ENCODE measurements around the gene OXSR1.
A peak's percentile ranks its signal among the peaks of the same experiment; 100 is the strongest.

Gene OXSR1

GRCh38 chr3:38164952-38165721, at the start of gene OXSR1:
TSS of gene OXSR1 (plus strand) at chr3:38165537. CDS start at chr3:38165877, 340 bp downstream.
- peak; percentile 92 for DNase-seq (ENCODE audit: low read depth)

DNA sequence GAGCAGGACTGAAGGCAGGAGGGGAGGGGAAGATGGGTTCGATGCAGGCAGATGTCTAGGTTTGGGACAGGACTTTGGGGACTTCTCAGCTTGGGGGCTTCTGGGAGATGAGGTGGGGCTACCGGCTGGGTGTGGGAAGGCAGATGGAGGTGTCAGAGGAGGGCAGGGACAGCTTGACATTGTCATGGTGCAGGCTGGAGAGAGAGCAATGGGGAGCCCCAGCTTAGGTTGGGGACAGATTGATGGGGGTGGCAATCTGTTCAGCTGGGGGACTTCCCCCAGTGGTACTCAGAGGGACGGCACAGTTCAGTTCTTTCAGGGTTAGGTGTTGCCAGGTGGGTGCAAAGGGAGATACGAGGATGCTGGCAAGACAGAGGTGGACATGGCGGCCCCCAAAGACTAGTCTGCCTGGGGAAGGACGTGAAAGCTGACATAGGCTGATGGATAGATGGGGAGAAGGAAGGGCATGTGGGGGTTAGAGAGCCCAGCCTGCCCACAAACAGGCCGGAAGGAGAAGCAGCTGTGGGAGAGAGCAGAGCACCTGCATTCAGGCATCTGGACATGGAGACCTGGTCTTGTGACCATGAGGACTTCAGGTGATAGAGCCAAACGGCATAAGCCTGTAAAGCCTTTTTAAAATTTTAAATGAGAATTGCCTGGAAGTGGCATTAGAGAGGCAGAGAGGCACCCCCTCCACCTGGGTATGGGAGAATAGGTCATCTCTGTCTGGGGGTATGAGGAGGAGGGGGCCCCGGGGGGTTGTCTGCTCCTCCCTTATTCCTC, 49.5 kb upstream of the OXSR1 start:
- DNase-seq (ENCODE audit: low read depth) = no peak

DNA sequence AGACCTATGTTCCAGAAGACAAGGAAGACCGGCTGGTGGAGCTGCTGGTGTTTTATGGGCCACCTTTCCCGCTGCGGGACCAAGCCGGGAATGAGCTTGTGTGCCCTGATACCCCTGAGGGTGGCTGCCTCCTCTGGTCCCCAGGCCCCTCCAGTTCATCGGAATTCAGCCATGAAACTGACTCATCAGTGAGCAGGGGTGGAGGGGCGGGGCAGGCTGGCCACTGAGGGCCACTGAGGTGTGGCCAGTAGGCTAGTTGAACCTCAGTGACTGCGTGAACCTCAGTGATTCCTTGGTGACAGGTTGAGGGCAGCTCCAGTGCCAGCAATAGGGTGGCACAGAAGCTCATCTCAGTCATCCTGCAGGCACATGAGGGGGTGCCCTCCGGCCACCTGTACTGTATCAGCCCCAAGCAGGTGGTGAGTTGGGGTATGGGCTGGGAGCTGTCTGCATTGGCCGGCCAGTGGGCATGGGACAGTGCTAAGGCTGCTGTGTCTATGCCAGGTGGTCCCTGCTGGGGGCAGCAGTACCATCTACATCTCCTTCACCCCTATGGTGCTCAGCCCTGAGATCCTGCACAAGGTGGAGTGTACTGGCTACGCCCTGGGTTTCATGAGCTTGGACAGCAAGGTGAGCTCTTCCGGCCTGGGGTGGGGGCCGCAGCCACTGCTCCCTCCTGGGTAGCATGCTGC, 48.7 kb upstream of the OXSR1 start:
- DNase-seq (ENCODE audit: low read depth) = no peak

- no peak for DNase-seq (ENCODE audit: low read depth)
Observed at GRCh38 chr3:38117163-38117716, 48.1 kb upstream of the OXSR1 start.

DNA sequence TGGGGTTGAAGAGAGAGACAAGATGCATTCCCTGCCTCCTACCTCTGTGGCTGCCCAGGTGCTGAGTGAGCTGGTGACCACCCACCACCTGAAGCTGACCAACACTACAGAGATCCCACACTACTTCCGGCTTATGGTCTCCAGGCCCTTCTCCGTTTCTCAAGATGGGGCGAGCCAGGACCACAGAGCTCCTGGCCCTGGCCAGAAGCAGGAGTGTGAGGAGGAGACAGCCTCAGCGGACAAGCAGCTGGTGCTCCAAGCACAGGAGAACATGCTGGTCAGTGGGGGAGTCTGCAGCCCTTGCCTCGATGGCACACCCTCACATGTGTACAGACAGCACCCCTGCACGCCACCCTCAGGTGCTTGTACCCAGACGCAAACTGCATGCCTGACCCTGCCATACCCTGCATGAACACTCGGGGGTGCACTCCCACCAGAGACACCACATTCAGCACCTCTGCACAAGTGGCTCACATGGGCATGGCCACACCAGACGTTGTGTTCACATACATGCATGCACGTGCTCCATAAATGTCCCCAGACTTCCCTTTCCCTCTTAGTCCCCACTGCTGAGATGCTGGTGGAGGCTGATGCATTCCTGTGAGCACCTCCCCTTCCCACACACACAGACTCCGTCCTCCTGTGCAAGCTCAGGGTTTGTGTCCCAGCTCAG, 47.5 kb upstream of the OXSR1 start:
- DNase-seq (ENCODE audit: low read depth) = peak; percentile 45

DNA sequence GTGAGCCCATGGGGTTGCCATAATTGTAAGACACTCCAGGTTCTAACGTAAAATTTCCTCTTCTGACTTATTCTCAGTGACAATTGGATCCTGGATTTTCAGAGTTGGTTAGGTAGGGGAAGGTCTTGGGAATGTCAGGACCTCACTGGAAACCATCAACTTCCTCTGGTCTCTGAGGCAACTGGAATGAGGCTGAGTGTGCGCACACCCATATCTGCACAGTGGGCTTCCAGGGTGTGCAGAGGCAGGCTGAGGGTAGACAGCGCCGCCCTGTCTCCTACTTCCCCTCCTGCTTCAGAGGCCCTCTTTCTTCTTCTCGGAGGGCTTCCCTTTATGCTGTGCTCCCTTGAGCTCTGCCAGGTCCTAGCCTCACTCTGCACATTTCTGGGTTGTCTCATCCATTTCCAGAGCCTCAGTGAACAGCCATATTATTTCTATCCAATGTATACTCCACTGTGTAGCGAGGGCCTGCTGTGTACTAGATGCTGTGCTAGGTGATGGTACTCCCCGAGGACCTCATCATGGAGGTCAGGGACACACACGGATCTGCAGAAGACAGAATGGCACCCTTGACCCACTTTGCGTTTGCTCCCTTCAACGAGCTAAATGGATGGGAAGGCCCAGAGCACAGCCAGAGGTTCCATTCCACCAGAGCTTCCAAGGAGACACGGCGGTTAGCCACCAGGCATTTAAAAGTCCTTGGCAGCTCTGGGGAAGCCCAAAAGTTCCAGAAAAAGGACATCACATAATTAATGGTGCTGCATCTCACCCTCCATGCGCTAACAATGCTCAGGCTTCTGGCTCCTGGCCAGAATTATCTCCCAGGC, 46.7 kb upstream of the OXSR1 start:
- no peak for DNase-seq (ENCODE audit: low read depth)

DNA sequence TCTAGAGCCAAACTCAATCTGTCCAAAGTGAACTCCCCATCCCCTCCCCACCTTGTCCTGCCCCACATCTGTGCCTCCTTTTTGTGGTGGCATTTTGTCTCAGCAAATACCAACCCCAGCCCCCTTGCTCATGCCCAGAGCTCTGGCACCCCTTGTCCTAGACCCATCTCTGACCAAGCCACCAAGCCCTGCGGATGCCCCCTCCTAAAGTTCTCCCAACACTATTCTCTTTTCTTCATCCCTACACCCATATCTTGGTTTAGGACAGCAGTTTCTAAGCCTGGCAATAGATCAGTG, 46.1 kb upstream of the OXSR1 start:
- DNase-seq (ENCODE audit: low read depth) = no peak

GRCh38 chr3:38119821-38120692, 45.3 kb upstream of the OXSR1 start:
- no peak for DNase-seq (ENCODE audit: low read depth)

GRCh38 chr3:38120693-38121450, 44.5 kb upstream of the OXSR1 start:
- DNase-seq (ENCODE audit: low read depth) = no peak

GRCh38 chr3:38121451-38121831, 43.9 kb upstream of the OXSR1 start:
- DNase-seq (ENCODE audit: low read depth) = no peak

DNA sequence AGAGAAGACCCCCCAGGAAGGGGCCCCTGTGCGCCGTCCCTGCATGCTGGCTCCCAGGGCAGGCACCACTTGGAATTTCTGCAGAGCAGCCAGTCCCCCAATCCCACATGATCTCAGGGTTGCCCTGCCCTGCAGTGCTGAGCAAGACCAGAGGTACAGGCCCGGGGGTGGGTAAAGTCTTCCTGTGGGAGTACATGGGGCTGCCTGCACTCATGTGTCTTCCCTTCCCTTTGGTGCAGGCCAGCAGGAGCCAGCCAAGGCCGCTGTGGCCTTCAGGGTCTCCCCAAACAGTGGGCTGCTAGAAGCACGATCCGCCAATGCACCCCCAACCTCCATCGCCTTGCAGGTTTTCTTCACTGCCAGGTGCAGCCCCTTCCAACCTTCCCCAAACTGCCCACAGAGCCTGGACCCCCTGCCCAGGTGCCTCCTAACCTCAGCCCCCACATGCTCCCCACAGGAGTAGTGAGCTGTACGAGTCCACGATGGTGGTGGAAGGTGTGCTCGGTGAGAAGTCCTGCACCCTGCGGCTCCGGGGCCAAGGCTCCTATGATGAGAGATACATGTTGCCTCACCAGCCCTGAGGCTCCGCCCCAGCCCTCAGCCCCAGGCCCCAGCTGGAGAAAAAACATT, 43.4 kb upstream of the OXSR1 start:
- no peak for DNase-seq (ENCODE audit: low read depth)

DNA sequence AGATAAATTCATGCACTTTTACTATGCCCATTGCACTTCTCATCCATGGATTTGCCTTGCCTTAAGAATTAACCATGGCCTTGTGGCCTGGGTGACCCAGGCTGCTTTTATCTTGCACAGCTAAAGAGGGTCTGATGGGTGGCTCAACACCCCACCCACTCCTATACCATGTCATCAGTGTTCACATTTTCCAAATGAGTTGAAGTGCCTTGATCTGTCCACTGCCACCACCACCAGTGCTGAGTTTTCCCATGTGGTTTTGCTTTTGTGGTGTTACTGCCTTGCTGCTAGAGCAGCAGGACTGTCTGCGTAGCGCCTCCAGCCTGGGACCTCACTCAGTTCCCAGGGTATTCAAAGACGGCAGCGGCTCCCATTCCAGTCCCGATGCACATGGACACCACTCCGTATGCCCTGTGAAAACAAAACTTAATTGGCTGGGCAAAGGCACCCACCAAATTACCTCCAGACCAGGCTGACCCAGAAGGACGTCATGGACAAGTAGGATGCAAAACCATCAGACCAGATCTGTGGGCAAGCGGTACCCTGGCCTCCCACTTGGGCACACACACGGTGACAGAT, 42.5 kb upstream of the OXSR1 start:
- DNase-seq (ENCODE audit: low read depth) = no peak

DNA sequence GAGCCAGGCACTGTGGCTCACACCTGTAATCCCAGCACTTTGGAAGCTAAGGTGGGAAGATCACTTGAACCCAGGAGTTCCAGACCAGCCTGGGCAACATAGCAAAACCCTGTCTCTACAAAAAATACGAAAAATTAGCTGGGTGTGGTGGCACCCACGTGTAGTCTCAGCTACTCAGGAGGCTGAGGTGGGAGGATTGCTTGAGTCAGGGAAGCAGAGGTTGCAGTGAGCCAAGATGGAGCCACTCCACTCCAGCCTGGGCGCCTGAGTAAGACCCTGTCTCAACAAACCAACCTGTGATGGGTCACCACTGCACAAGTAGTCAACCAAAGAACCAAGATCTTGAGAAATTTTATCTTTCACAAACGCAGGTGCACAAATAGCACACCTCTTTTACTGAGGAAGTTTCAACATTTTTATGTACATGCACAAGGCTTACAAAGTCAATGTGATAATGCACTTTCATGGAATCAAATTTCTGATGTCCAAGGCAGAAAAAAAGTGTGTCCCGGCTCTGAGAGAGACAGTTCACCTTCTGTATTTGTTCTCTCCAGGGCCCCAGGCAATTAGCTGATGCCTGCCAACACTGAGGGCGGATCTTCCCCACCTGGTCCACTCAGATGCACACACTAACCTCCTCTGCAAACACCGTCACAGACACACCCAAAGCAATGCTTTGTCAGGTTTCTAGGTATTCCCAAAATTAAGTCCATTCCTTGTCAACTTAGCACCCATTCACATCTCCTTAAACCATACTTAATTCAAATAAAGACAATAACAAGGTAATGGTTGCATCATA, 40.8 kb upstream of the OXSR1 start:
- DNase-seq (ENCODE audit: low read depth) = no peak

DNA sequence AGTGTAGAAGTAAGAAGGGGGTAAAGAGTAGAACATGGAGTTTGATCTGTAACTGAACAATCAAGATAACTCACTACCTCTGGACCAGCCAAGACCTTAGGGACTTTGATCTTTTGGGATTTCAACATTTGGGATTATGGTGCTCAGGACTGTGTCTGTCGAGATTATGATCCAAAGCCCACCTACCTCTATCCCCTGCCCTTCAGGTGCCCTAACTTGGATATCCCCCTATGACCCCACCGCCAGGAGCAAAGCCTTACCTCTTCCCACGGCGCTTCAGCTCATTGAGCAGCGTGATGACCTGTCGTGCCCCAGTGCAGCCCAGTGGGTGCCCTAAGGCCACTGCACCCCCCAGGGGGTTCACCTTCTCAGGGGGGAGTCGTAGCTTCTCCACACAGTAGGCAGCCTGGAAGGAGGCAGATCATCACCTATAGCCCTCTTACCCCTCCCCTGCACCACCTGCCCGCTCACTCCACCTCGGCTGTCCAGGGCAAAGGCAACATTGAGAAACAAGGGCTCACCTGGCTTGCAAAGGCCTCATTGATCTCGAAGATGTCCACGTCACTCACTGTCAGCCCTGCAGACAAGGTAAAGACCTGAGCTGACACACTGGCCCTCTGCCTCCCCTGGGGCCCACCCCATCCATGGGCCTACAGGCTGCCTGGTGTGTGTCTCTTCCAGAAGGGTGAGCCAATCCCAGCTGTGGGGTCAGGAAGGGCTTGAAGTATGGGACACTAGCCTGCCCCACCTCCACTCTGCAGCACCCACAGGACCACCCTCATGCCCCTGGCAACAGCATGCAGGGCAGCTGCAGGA, 39.8 kb upstream of the OXSR1 start:
- no peak for DNase-seq (ENCODE audit: low read depth)

- no peak for DNase-seq (ENCODE audit: low read depth)
Observed at GRCh38 chr3:38126121-38126892, 39.0 kb upstream of the OXSR1 start.

DNA sequence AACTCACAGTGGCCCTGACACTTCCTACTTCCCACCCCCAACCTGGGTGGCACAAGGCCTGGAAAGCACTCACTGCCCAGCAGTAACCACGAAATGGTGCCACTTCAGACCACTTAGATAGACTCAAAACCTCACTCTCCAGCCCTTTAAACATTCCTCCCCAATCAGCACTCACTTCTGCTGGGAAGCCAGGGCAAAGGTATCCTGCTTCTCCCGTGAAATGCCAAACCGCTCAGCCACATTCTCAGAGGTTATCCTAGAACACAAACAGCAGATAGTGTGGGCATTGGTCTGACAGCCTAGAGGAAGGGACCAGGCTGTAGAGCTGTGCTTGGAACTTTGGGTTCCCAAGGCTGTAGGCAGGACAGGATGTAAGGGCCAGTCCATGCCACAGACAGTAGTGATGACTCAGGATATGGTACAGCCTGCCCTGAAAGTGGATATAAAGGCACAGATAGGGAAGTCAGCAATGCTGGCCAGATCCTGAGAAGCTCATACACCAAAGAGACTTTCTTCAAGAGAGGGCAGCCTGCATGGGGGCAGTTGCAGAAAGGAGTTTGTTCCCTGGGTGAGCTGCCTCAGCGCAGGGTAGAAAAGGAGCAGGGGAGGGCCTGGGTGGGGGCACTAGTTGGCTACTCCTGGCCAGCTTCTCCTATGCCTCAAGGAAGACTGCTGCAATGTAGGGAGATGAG, 37.6 kb upstream of the OXSR1 start:
- no peak for DNase-seq (ENCODE audit: low read depth)
